Kidney glomerular epithelial cell (primary cell): ENCODE results near the gene ASGR1.
"Not testable (repeated sequence)": the region's sequence is repeated elsewhere in the genome, so short reads cannot be mapped to it uniquely, and the experiment has no call there.

Source experiments
- DNase-seq: peaks from one replicate; lab custom pipeline; 2025; lab: John Stamatoyannopoulos, UW

Gene ASGR1

DNA sequence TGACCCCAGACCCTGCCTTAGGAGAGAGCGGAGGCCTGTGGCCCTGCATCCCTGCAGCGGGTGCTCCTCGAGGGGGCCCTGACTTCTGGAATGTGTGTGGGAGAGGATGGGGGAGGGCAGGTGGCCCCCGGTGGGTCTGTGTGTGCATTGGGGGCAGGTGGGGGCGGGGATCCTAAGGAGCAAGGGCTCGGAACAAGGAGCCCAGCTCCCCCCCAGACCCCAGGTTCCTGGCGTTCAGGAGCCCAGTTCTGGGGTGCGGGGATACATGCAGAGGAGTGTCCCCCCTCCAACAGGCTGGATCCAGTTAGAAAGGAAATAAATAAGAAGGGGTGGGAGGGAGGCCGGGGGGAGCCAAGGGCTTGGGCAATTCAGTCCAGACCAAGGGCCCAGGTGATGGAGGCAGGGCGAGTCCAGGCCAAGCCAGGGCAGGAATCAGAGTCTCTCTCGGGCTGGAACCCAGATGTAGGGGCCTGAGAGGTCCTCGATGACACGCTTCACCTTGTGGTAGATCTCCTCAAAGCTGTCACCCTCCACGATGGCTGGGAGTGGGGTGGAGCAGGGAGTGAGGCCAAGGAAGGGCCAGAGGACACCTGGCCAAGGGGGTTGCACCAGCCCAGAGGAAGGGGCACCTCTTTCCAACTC lies 11.2 kb upstream of the ASGR1 start:
- no peak for DNase-seq

DNA sequence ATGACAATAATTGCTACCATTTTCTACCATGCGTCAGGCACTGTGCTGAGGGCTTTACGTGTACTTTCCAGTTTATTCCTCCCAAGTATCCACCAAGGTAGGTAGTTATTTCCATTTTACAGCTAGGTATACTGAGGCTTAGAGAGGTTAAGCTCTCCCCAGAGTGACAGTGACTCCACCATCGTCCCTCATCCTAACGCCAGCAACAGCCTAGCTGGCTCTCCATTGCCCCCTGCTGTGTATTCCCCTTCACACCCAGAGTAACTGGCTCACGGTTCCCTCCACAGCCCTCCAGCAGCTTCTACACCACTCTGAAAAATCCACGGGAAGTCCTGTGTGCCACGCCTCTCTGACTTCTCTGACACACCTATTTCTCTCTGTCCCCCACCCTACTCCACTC lies 7.1 kb upstream of the ASGR1 start:
- no peak for DNase-seq

DNA sequence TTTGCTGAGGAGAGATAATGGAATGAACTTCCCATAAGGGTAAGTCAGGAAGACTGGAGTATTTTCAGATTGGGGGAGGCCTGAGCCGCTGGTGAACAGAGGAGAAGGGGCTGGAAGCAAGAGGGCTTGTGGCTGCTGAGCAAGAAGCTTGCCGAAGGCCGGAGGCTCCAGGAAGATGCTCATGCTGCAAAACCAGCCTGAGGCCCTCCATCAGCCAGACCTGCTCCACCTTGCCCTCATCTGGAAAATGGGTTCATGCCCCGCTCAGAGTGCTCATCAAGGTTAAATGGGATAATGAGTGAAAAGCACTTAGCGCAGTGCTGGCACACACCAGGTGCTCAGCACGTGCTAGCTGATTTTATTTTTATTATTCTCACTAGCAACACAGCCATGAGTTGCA lies 5.5 kb upstream of the ASGR1 start:
- no peak for DNase-seq

DNA sequence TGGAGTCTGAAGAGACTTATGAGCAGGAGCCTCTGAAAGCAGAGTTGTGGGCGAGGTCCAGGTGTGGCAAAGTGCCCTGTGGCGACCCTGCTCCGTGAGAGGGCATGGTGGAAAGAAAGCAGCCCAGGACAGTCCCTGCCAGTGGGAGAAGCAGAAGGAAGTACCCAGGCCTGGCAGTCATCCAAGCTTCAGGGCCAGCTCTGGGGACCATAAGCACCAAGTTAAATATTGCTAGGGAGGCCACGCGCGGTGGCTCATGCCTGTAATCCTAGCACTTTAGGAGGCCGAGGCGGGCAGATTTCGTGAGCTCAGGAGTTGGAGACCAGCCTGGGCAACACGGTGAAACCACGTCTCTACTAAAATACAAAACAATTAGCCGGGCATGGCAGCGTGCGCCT lies 4.9 kb upstream of the ASGR1 start:
- DNase-seq = peak; percentile 8

DNA sequence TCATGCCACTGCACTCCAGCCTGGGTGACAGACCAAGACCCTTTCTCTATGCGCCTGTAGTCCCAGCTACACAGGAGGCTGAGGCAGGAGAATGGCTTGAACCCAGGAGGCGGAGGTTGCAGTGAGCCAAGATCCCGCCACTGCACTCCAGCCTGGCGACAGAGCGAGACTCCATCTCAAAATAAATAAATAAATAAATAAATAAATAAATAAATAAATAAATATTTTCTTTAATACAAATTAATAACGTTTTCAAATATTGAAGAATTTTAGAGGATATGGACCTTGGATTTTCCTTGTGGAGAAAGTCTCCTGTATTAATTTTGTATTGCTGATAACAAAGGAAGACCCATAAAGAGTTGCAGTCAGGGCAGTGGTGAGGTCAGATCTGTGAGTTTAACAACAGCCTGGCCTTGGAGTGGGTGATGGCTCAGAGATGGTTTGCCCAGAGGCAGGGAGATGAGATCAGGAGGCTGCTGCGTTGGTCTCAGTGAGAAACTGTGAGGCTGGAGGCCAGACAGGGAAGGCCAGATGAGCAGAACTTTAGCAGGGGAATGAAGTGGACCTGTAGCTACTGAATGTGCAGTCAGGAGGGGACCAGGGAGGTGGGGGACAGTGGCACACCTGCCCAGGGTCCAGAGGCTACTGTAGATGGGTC lies 4.4 kb upstream of the ASGR1 start:
- no peak for DNase-seq

DNA sequence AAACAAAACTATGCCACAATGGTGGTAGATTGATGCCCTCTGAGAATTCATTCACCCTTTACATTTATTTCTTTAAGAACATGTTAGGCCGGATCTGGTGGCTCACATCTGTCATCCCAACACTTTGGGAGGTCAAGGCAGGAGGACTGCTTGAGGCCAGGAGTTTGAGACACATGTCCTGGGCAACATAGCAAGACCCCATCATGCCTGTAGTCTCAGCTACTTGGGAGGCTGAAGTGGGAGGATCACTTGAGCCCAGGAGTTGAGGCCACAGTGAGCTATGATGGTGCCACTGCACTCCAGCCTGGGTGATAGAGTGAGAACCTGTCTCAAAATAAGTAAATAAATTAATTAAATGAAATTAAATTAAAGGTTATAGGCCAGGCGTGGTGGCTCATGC lies 2.9 kb upstream of the ASGR1 start:
- not testable (repeated sequence) for DNase-seq

DNA sequence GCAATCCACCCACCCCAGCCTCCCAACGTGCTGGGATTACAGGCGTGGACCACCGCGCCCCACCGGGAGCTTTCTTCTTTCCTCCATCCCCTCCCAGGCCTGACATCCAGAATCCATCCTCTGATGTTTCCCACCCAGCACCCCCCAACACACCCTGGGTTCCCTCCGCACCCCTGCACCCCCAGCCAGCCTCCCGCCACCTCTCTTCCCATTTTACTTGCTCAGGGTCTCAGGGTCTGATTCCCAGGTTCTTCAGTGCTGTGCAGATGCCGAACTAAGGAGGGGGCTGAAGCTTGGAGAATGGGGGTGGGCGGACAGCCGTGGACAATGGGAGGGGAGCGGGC lies 225 bp downstream of the ASGR1 start:
- no peak for DNase-seq

DNA sequence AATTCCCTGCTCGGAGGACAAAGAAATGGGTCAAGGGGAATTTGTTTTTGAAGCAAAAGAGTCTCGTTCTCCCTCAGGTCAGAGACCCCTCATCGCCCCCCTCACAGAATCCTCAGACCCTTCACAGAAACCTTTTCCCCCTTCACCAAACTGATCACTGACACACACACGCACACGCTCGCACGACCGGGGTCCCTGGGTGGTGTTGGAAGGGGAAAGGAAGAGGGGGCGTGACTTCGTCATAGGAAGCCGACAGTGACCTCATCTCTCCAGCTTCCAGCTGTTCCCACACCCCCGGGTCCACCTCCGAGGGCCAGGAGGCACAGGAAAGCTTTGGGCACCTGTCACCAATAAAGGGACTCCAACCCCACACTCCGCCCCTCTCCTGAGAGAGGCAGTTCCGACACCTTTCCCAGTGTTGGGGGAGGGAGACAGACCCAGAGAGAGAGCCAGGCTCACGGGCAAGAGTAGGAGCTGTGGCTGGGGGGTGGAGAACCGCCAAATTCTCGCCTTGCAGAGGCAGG lies 1.2 kb downstream of the ASGR1 start:
- DNase-seq = no peak

DNA sequence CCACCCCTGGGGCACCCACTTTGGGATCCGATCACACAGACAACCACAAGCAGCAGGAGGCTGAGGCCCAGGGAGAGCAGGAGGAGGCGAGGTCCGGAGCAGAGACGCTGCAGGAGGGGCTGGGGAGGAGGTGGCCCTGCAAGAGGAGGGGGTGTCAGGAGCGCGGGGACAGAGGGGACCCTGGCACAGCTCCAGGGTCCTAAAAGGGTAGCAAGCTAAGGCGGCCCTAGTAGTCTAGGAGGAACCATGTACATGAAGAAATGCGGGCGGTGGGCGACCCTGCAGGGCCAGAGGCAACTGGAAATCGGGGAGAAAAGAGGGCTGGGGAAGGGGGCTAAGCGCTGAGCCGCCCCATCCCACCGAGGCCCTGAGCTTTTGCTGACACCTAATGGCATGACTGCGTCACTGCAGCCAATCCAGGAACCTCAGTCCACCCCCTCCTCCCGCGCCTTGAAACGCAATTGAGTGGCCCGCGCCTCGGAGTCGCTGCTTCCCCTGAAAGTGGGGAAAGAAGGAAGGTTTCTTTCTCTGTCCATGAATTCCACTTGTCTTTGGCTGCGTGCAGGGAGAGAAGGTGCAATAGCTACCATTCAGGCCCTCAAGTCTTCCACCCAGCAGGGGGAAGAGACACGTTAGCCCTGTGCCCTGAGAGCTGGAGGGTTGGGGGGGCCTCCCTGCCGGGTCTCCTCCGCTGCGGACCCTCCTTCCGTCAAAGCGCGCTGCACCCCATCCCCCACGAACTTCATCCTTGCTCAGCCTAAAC lies 1.8 kb downstream of the ASGR1 start:
- peak; percentile 12 for DNase-seq

DNA sequence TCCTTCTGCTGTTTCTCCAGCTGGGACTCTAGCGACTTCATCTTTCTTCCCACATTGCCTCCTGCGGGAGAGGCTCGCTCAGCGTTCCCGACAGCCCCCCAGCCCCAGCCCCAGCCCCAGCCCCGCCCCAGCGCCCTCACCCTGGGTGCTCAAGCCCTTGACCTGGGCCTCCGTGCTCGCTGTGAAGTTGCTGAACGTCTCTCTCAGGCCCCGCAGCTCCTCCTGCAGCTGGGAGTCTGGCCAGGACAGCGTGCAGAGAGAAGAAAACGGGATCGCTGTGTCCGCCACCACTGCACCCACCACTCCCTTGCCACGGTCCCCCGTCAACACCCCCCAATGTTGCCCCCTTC lies 2.4 kb downstream of the ASGR1 start:
- DNase-seq = no peak

DNA sequence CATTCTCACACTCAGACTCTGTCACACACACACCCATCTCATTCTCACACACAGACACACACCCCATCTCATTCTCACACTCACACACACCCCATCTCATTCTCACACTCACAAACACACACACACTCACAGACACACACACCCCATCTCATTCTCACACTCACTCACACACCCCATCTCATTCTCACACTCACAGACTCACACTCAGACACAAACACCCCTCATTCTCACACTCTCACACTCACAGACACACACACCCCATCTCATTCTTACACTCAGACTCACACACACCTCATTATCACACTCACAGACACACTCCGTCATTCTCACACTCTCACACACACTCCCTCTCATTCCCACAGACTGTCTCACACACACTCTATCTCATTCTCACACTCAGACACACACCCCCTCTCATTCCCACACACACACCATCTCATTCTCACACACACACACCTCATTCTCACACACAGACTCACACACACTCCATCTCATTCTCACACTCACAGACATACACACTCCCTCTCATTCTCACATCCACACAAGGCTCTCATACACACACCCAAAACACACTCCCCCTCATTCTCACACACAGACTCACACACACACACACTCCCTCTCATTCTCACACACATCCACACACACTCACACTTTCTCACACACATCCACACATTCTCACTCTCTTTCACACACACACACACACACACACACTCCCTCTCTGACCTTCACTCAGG lies 2.9 kb downstream of the ASGR1 start:
- DNase-seq = no peak

DNA sequence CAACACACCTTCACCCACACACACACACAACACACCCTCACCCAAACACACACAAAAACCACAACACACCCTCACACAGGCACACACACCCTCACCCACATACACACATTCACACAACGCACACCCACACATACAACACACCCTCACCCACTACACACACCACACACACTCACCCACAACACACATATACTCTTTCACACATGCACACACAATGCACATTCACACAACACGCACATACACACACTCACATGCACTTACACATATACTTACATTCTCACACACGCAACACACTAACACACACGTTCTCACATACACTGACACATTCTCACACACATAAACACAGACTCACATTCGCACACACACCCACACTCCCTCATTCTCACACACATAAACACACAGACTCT lies 3.8 kb downstream of the ASGR1 start:
- no peak for DNase-seq

DNA sequence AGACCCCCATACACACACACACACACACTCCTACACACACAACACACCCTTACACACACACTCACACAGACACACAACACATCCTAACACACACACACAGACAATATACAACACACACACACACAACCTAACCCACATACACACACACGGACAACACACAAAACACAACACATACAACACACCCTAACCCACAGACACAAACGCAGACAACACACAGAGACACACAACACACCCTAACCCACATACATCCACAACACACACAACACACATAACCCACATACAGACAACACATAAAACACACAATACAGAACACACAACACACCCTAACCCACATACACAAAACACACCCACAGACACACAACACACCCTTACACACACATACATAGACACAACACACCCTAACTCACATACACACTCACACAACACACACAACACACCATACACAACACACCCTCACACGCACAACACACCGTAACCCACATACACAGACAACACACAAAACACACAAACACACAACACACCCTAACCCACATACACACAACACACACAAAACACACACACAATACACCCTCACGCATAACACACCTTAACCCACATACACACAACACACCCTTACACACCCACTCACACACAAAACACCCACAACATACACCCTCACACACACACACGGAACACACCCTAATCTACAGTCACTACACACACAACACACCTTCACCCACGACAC lies 4.4 kb downstream of the ASGR1 start:
- DNase-seq = no peak

DNA sequence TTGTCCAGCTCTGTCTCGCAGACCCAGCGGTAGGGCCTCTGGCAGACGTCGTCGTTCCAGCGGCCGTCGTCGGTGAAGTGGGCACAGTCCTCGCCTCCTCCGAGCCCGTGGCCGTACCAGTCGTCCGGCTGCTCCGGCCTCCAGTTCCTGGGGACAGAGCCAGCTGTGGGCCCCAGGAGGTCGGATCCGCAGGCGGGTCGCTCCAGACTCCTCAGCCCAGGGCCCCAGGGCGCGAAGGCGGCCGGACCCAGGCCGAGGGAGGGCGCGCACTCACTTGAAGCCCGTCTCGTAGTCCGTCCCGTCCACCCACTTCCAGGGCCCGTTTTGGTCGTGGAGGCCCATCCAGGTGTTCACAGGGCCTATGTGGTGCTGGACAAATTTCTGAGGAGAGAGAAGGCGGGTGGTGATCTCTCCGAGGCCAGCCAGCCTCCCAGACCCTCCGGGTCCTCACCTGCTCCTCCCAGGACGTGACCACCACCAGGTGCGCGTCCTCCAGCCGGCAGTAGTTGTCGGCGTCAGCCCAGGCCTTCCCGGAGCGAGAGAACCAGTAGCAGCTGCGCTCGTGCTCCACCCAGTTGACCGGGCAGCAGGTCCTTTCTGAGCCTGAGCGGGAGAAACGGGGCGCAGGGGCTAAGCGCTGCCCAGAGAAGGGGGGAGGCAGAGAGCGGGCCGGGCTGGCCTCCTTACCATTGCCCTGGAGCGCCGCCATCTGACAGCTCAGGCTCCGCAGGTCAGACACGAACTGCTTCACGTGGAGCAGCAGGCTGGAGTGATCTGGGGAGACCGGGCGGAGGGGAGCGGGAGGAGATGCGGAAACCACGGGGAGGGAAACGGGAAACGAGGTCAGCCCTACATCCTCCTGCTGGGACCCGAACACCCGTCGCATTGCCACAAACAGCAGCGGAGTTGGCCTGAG lies 5.2 kb downstream of the ASGR1 start:
- DNase-seq = no peak

DNA sequence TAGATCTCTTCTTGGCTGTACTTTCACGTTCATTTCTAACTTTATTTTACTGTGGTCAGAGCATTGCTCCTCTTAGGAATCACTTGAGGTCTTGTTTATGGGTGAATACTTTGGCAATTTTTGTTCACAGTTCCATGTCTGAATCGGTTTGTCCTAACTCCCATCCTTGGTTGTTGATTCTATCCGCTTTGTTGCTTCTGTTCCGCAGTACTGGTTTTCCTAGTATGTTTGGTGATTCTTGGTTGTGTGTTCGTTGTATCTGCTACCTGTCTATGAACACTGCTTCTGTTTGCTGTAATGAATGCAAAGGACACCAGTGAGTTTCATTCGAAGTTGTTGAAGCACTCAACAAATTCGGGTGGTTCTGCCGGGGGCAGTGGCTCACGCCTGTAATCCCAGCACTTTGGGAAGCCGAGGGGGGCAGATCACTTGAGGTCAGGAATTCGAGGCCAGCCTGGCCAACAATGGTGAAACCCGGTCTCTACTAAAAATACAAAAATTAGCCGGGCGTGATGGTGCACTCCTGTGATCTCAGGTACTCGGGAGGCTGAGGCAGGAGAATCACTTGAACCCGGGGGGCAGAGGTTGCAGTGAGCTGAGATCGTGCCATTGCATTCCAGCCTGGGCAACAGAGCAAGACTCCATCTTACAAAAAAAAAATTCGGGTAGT lies 6.5 kb downstream of the ASGR1 start:
- DNase-seq = not testable (repeated sequence)

DNA sequence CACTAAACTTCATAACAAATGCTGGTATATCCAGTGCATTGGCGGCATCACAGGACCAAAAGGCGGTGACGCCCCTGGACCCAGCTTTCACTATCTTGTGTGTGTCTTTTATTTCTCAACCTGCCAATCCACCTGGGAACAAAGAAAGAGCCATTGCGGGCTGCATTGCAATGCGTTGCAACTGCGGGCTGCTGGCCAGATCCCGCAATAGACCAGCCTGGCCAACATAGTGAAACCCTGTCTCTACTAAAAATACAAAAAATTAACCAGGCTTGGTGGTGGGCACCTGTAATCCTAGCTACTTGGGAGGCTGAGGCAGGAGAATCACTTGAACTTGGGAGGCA lies 9.6 kb downstream of the ASGR1 start:
- not testable (repeated sequence) for DNase-seq

DNA sequence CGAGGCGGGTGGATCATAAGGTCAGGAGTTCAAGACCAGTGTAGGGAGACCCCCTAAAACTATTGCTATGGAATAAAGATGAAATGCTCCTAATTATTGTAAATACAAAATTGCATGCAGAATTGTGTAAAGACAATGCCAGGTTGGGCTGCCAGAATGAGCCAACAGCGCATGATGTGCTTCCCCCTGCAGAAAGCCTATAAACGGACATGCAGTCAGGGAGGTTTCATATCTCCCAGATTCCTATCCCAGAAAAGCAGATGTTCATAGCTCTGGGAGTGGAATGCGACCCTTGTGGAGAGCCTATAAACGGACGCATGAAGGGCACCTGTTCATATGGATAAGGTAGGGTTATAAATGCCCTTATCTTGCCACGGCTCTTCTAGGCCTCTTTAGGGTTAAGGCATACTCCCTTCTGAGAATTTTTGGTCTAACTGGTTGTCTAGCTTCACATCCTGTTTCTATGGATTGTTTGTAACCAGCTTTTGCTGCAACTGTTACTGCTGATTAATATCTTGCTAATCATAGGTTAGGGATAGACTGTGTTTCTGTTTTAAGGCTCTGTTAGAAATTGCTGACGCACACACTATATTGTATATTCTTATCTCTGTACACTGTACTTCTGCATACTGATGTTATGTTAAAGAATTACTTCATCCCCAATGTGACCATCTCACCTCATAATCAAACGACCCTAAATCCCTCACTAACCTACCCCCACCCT lies 10.2 kb downstream of the ASGR1 start:
- not testable (repeated sequence) for DNase-seq

DNA sequence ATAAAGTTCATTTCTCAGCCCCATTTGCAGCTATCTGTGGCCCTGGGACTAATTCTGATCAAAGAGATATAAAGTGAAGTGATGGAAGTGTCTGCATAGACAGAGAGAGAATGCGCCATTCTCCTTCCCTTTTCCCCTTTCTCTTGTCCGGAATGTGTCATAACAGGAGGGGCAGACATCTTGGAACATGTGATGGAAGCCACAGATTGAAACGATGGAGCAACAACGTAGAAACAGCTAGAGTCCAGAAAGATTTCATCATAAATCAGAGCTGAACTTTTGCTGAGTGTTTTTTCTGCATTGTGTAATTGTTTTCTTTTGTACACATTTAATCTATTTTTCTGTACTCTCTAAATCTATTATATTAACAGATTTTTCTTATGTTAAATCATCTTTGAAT lies 11.3 kb downstream of the ASGR1 start:
- DNase-seq = no peak

DNA sequence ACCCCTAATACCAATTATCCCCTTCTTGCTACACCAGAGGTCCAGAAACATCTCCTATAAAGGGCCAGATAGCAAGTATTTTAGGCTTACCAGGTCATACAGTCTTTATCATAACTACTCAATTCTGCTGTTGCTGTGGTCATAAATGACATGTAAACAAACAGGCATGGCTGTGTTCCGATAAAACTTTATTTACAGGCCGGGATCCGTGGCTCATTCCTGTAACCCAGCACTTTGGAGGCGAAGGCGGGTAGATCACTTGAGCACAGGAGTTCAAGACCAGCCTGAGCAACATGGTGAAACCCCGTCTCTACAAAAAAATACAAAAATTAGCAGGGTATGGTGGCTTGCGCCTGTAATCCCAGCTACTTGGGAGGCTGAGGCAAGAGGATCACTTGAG lies 12.3 kb downstream of the ASGR1 start:
- DNase-seq = no peak

DNA sequence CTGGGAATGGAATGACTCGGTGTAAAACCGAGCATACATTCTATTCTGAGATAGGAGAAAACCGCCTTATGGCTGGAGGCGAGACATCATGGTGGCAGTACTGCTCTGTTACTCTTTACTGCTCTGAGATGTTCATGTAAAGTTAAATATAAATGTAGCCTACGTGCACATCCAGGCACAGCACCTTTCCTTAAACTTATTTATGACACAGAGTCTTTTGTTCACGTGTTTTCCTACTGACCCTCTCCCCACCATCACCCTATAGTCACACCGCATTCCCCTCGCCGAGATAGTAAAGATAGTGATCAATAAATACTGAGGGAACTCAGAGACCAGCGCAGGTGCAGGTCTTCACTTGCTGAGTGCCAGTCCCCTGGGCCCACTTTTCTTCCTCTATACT lies 19.6 kb downstream of the ASGR1 start:
- not testable (repeated sequence) for DNase-seq
